Neural crest cell (in vitro differentiated cells): ENCODE results near the gene STX16. TPM values are rescaled to one million over a fixed set of nuclear protein-coding genes. Genes with fewer than 3 reads are reported as not detected.

ENCODE experiments used
- DNase-seq: peaks from one replicate; pipeline ENCODE4 v3.0.0; 2021; ENCODE audit warnings: low read depth, mixed read lengths, low spot score
- H3K27ac Mint-ChIP-seq: one replicate; pipeline ENCODE4 v1.8.0; 2021; ENCODE audit warnings: mild to moderate bottlenecking, mixed read lengths; ENCODE audit not compliant: unreplicated experiment
- H3K27me3 Mint-ChIP-seq: 2 replicates; pipeline ENCODE4 v1.8.0; 2021; ENCODE audit warnings: low read depth, mild to moderate bottlenecking, mixed read lengths
- H3K36me3 Mint-ChIP-seq: 2 replicates; pipeline ENCODE4 v1.8.0; 2021; ENCODE audit warnings: low read depth, mild to moderate bottlenecking, mixed read lengths
- H3K4me1 Mint-ChIP-seq: 2 replicates; pipeline ENCODE4 v1.8.0; 2021; ENCODE audit warnings: mixed read lengths
- H3K4me3 Mint-ChIP-seq: one replicate; pipeline ENCODE4 v1.8.0; 2021; ENCODE audit warnings: mild to moderate bottlenecking, mixed read lengths
- H3K9me3 Mint-ChIP-seq: 2 replicates; pipeline ENCODE4 v1.8.0; 2021; ENCODE audit warnings: mixed read lengths
- total RNA-seq: library from RNA; stranded (reverse); gene quantifications from 2 replicates; pipeline ENCODE4 v1.2.1, GENCODE V29; 2021
- TF ChIP-seq, protein P1 (sequence below): fragments of 200-600 bp; sonication (generic); conservative IDR thresholded peaks from 2 replicates; pipeline ENCODE4 v1.5.0; 2021; ENCODE audit warnings: antibody characterized with exemption, mild to moderate bottlenecking

STX16 gene
- total RNA-seq, 1 donor from 2014 or later, result 58.7 TPM

DNA sequence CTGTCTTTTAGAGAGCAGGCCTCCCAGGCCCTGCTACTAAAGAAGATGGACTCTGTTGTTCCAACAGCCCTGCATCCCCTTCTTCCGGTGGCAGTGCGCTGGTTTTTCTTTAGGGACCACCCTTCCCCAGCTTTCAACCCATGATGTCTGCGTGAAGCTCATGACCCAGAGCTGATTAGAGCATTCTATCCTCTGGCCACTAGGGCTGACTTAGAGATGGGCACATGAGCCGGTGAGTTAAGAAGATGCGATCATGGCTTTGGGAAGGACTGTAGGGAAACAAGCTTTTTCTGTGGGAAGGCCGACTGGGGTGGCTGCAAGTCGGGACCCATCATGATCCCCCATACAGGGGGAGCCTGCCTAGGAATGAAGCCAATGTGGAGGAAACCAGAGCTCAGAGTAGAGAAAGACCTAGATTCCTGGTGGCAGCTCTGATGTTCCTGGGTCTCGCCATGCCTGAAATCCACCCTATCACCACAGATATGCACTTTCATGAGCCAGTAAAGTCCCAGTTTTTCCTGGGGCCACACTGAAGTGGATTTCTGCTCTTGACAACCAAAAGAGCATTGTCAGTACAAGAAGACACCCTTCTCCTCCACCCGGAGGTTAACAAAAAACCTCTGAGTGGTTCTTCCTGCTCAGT, 29.1 kb upstream of the STX16 start:
- Mint-ChIP-seq H3K9me3 (no peaks in the 10 kb centered on the region), H3K27ac (no peak overlapping the region), H3K4me3 (no peak overlapping the region), H3K36me3 (no peaks in the 10 kb centered on the region), H3K4me1 (no peaks in the 10 kb centered on the region), H3K27me3 (no peaks in the 10 kb centered on the region)
- TF ChIP-seq, protein P1, sequence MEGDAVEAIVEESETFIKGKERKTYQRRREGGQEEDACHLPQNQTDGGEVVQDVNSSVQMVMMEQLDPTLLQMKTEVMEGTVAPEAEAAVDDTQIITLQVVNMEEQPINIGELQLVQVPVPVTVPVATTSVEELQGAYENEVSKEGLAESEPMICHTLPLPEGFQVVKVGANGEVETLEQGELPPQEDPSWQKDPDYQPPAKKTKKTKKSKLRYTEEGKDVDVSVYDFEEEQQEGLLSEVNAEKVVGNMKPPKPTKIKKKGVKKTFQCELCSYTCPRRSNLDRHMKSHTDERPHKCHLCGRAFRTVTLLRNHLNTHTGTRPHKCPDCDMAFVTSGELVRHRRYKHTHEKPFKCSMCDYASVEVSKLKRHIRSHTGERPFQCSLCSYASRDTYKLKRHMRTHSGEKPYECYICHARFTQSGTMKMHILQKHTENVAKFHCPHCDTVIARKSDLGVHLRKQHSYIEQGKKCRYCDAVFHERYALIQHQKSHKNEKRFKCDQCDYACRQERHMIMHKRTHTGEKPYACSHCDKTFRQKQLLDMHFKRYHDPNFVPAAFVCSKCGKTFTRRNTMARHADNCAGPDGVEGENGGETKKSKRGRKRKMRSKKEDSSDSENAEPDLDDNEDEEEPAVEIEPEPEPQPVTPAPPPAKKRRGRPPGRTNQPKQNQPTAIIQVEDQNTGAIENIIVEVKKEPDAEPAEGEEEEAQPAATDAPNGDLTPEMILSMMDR, result peak; percentile 34
- no peak for DNase-seq

DNA sequence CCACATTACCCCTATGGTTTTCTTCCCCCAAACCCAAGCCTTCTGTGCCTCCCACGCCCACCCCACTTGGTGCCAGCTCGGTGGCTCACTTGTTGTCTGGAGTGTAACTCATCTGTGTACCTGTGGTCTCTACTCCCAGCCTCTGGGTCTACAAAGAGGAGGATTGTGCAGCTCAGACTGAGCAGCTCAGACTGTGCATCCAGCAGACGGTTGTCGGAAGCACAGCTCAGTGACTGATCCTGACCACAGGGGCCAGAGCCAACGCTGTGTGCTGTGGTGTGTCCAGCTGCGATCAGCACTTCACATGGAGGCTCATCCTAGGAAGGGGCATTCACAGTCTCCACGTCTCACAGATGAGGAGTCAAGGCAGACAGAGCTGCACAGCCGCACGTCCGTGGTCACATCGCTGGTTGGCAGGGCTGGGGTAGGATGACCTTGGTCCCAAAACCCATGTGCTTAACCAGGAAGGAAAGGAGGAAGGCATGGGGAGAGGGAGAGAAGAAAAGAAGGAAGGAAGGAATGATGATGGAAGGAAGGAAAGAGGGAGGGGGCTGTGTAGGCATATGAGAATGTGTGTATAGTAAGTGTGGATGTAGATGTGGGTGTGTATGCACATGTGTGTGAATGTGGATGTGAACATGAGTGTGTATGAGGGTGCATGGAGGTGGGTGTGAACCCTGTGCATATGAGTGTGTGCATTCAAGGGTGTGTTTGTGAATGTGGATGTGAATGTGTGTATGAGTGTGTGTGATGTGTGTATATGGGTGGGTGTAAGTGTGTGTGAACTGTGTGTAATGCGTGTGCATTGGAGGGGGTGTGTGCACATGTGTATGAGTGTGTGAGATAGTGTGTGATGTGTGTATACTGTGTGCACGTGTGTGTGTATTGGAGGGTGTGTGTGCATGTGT, 28.2 kb upstream of the STX16 start:
- Mint-ChIP-seq H3K27me3 (no peaks in the 10 kb centered on the region), H3K27ac (no peak overlapping the region), H3K9me3 (no peaks in the 10 kb centered on the region), H3K36me3 (no peaks in the 10 kb centered on the region), H3K4me3 (no peak overlapping the region), H3K4me1 (no peaks in the 10 kb centered on the region)
- DNase-seq, result no peak
- TF ChIP-seq, protein P1, result no peak

DNA sequence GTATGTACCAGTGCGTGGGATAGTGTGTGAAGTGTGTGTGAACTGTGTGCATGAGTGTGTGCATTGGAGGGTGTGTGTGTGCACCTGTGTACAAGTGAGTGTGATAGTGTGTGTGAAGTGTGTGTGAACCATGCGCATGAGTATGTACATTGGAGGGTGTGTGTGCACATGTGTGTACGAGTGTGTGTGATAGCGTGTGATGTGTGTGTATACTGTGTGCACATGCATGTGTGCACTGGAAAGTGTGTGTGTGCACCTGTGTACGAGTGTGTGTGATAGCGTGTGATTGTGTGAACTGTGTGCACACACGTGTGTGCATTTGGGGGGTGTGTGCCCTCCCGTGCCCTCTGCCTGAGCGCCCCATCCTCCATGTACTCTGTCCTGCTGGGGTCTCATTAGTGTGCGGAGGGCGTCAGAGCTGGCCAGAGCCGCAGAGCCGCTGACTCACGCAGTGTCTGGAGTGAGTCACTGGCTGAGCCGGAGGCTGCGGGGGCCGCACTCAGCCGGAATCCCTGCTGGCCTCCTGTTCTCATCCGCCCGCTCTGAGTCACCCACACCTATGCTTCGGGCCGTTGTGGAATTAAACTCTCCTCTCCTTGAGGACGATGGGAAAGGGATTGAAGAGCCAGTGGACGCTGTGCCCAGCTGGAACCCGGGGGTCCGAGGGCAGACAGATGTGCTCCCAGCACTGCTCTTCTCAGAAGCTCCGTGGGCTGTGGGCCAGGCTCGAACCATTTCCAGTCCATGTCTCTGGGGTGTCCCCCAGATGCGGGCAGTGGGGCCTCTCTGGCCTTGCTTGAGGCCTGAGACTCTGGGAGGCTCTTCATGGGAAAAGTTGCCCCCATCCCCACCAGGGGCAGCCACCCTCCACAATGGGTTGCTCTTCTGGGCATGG, 27.3 kb upstream of the STX16 start:
- no peak overlapping the region for H3K4me3 Mint-ChIP-seq
- H3K27me3 Mint-ChIP-seq, result no peaks in the 10 kb centered on the region
- H3K9me3 Mint-ChIP-seq, result no peaks in the 10 kb centered on the region
- TF ChIP-seq, protein P1, result no peak
- H3K4me1 Mint-ChIP-seq, result peaks cover under 1% of the 10 kb centered on the region
- no peaks in the 10 kb centered on the region for H3K36me3 Mint-ChIP-seq
- DNase-seq, result peak; percentile 23
- no peak overlapping the region for H3K27ac Mint-ChIP-seq

DNA sequence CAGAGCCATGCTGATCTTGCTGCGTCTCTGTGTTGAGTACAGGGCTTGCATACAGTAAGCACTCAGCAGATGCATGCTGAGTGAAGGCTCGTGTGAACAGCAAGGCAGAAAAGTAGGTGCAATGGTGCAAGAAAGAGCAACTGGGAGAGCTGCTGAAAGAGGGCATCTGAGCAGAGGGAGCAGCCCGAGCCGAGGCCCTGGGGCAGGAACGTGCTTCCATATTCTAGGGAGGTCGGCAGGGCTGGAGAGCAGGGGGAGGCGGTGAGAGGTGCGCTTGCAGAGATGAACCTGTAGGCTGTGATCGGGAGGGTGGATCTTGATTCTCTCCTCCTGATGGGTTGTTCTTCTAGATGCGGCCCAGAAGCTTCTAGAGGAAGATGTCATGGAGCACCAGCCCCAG, 26.4 kb upstream of the STX16 start:
- Mint-ChIP-seq H3K4me1 (peaks cover 9% of the 10 kb centered on the region), H3K36me3 (no peaks in the 10 kb centered on the region), H3K27ac (peak overlapping the region; percentile 2), H3K27me3 (no peaks in the 10 kb centered on the region), H3K9me3 (no peaks in the 10 kb centered on the region), H3K4me3 (no peak overlapping the region)
- no peak for DNase-seq
- TF ChIP-seq, protein P1, result no peak

DNA sequence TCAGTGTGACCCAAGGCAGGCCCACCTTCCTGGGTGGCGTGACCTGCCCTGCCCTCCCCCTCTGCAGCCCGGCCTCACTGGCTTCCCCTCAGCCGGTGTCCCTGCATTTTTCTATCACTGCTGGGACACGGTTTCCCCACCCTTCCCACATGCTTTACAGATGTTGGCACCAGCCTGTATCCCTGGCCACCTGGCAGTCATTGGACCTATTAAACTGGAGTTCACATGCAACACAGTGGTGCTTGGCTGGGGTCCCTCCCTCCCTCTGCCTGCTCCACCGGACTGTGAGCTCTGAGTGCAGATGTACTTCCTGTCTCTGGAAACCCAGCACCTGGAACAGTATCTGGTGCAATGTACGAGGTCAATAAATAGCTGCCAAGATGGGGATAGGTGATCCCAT, 25.5 kb upstream of the STX16 start:
- no peak for DNase-seq
- TF ChIP-seq, protein P1, result no peak
- Mint-ChIP-seq H3K27me3 (no peaks in the 10 kb centered on the region), H3K4me3 (no peak overlapping the region), H3K4me1 (peaks cover 18% of the 10 kb centered on the region), H3K36me3 (no peaks in the 10 kb centered on the region), H3K27ac (no peak overlapping the region), H3K9me3 (no peaks in the 10 kb centered on the region)
